COLO829 (cell line): ENCODE measurements around the gene FKBP1A.

Experiments used
- DNase-seq: peaks from one replicate; pipeline ENCODE4 v3.0.0; 2012; ENCODE audit warnings: low spot score

Gene FKBP1A

DNA sequence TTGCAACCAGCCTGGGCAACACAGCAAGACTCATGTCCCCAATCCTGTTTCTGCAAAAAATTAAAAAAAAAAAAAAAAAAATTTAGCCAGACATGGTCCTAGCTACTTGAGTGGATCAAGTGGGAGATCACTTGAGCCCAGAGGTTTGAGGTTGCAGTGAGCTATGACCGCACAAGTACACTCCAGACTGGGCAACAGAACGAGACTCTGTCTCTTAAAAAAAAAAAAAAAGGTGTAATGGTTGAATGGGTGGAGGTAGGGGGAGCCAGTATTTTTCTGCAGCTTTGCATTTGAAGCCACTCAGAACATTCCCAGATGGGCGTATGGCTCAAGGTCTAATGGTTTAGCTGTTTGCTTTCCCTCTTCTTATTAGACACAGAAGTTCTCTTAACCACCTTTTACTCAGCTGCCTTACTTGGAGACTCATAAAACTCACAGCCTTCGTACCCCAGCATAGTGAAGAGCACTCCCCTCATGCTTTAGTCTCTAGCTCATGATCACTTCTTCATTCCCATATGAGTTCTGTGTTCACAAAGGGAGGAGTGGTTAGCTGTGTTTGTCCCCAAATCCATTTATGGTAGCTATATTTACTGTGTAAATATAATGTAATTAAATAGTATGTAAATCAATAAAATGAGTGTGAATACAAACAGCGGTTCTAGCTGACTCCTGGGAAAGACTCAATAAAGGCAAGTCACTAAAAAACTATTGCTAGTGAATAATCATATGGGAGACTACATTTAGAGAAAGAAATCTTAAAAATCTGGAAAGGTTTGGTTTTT is 9.0 kb downstream of the FKBP1A start:
- DNase-seq: no peak

GRCh38 chr20:1382670-1383069 is 10.2 kb downstream of the FKBP1A start:
- DNase-seq: no peak

- no peak for DNase-seq
Measured at GRCh38 chr20:1381753-1382591, 10.9 kb downstream of the FKBP1A start.

DNA sequence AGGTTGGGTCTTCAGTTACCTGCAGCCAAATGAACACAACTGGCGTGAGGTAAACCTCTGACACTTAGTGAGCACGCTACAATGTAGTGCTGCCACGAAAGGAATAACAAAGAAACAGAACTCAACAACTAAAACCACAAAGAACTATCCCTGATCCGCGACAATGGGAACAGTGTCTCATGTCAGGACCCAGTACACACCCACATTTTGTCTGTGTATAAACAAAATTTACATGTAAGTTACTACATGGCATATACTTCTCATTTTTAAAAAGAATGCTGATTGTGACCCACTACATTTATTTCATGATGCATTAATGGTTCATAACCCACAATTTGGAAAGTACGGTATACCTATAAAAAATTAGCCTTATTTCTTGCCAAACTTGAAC is 14.1 kb downstream of the FKBP1A start:
- DNase-seq: no peak

GRCh38 chr20:1377984-1378734 is 14.7 kb downstream of the FKBP1A start:
- DNase-seq: no peak

GRCh38 chr20:1377341-1377871 is 15.4 kb downstream of the FKBP1A start:
- no peak for DNase-seq

- no peak for DNase-seq
Measured at GRCh38 chr20:1376408-1377270, 16.2 kb downstream of the FKBP1A start.

GRCh38 chr20:1376007-1376406 is 16.8 kb downstream of the FKBP1A start:
- no peak for DNase-seq

DNA sequence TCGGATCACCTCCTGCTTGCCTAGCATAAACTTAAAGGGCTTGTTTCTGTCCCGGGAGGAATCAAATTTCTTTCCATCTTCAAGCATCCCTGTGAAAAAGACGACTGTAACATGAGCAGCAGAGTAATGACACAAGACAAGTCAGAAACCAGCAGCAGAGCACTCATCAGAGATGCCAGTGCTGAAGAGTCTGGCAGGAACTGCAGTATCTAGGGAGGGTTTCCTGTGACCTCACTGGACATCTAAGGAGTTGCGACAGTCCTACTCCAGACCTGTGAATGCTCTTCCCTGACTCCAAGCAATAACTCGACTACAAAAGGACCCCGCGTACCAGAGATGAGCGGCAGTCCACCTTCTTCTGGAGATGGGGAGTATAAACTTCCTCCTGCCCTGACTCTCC is 17.3 kb downstream of the FKBP1A start:
- no peak for DNase-seq

DNA sequence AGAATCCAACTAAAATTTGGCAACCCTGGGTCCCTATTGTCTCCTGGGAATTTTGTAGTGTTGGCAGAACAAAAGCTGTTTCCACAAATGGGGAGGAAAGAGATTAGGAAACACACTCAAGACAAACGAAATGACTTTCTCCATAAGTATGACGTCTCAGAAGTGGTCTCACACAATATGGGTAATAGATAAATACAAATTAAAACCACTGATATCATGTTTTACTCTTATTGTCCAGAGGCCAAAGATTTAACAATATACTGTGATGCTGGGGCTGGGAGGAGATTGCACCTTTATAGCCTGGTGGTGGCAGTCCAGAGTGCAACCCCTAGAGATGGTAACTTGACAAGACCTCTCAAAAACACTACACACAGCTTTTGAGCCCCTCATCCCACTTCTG is 18.6 kb downstream of the FKBP1A start:
- no peak for DNase-seq

GRCh38 chr20:1373614-1374013 is 19.2 kb downstream of the FKBP1A start:
- peak; percentile 93 for DNase-seq

DNA sequence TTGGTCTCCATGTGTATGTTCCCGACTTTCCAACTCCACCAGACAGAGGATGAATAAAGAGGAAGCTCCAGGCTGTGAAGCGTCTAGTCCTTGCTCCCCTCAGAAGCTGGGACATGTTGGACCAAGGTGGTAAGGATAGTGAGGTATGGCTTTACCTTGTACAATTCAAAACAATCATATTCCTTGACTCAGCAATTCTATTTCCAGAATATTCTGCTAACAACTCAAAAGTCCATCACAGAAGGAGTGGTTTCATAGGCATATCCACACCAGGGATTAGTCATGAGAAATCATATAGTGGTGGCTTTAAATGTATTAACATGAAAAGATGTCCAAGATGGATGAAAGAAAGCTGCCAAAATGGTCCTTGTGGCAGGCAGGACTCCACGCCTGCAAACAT is 19.8 kb downstream of the FKBP1A start:
- DNase-seq: no peak

DNA sequence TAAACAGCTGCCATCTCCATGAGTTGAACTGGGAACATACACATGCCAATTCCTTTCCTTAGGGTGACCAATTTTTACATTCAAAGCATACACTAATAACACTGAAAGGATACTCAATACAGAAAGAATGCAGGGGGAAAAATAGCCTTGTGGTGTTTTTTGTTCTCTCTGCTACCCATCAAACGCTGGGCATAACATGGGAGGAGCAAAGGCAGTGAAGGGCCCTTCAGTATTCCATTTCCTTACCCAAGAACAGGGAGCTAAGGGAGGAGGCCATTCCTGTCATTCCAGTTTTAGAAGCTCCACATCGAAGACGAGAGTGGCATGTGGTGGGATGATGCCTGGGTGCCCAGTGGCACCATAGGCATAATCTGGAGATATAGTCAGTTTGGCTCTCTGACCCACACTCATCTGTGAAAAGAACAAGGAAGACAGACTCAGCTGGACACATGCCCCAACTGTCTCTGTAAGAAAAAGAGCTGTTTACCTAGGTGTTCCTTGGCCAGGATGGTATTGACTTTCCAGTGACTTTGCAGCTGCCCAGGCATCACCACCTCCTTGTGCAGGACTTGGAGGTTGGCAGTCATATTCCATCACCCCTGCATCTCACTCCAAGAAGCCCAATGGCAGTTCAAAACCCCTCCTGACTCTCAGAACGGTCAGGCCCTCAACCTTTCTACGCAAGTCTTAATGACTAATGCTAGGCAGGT is 20.9 kb downstream of the FKBP1A start:
- no peak for DNase-seq

DNA sequence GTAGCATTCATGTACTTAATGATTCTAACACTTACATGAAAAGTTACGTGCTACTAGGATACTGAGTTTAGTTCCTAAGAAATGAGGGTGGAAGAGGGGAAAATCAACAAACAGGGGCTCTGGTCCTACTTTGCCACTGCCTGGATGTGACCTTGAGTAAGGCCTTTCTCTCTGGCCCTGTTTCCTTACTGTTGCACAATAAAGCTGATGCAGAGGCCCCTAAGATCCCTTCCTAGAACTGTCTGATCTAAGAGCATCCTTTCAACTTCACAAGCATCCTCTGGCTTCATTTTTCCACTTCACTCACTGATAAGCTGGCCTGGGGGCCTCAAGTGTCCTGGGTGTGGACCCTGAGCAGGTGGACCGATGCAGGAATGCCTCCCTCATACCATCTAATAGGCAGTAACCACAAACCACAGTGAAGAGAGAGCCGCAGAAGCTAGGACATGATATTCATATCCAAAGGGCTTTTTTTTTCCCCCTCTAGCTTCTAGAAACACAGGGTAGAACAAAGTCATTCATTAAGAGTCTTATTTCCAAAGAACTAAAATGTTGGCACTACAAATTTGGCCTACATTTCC is 21.6 kb downstream of the FKBP1A start:
- DNase-seq: no peak

- DNase-seq: no peak
Measured at GRCh38 chr20:1370548-1371110, 22.2 kb downstream of the FKBP1A start.

DNA sequence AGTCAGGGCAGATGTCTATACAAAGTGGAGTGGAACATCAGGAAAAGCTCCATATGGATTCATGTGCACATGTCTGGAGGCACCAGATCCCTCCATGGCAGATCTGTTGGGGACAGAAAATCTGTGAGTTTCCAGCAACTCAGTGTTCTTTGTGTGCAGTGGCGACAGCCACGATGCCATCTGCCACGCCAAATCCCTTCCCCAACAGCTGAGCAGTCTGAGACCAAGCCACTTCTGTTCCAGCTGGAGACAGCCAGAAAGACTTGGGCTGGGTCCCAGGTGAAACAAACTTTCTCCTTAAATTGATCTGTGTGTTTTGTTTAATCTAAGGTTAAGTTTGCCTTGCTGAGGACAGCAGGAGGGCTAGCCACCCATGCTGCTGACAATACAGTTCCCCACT is 22.9 kb downstream of the FKBP1A start:
- no peak for DNase-seq

DNA sequence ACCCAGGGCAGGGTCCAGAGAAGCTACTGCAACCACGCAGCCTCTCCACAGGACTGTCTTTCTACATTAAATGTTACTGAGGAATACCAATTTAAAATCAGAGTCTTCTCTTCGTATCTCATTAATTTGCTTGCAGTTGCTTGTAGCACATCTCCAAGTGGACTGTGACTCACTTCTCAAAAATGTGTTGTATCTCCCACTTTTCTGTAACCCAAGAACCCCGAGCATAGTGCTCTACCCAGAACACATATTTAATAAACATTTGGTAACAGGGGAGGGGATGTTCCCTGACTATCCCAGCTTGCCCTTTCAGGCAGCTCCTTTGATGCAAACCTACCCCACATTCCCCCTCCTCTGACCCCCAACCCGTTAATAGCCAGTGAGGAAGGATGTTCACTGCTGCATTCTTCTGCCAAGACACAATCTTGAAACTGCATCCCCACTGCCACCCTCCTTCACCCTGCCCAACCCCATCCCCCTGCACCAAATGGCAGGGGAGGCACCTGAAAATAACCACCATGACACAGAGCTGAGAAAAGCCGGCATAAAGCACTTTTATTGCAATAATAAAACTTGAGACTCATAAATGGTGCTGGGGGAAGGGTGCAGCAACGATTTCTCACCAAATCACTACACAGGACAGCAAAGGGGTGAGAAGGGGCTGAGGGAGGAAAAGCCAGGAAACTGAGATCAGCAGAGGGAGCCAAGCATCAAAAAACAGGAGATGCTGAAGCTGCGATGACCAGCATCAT is 24.2 kb downstream of the FKBP1A start:
- DNase-seq: no peak

GRCh38 chr20:1367479-1367878 is 25.4 kb downstream of the FKBP1A start:
- no peak for DNase-seq

DNA sequence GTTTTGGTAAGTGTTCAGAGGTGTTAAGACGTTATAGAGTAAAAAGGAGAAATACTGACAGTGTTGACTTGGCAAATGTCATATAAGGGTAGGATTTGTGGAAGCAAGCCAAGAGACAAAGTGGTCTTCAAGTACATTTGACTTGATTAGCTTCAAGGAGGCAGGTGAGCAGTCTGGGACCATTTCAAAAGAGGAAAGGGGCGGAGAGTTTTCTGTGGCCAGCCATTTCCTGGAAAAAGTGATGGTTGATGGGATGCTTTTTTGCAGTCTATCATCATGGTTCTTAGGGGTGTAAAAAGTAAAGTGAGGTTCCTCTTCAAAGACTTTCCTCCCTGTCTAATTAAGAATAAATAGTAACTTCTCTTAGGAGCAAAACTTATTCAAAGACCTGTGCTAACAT is 28.7 kb downstream of the FKBP1A start:
- DNase-seq: no peak
